Measurements from ENCODE around the gene DLL4. TPM values are rescaled to one million over a fixed set of nuclear protein-coding genes. Genes with fewer than 3 reads are reported as not detected.

DLL4 gene
- total and polyA plus RNA-seq, 4 donors, result 5.6 to 8.5 (median 6.7) TPM

GRCh38 chr15:40932649-40933516 is 3.7 kb downstream of the DLL4 start:
- no peak for DNase-seq (ENCODE audit: low read depth in 4 of 6, low spot score in 6 of 6)
- Histone ChIP-seq H3K27ac (ENCODE audit: low read depth, low read length) (no peak overlapping the region), H3K4me1 (ENCODE audit: control insufficient read depth, insufficient read depth, low read length) (peaks cover 56% of the 10 kb centered on the region), H3K36me3 (ENCODE audit: control insufficient read depth, insufficient read depth, low read length) (peaks cover 24% of the 10 kb centered on the region), H3K9me3 (ENCODE audit: control insufficient read depth, insufficient read depth, low read length) (no peaks in the 10 kb centered on the region), H3K4me3 (ENCODE audit: low read depth, low read length) (no peak overlapping the region), H3K27me3 (ENCODE audit: control insufficient read depth, insufficient read depth, low read length) (peaks cover 51% of the 10 kb centered on the region)
- WGBS (ENCODE audit: insufficient coverage), result 57% methylated on average over 4 of the region's 11 CpGs

- Histone ChIP-seq H3K4me3 (ENCODE audit: low read depth, low read length) (no peak overlapping the region), H3K4me1 (ENCODE audit: control insufficient read depth, insufficient read depth, low read length) (peaks cover 50% of the 10 kb centered on the region), H3K9me3 (ENCODE audit: control insufficient read depth, insufficient read depth, low read length) (no peaks in the 10 kb centered on the region), H3K36me3 (ENCODE audit: control insufficient read depth, insufficient read depth, low read length) (peaks cover 28% of the 10 kb centered on the region), H3K27me3 (ENCODE audit: control insufficient read depth, insufficient read depth, low read length) (peaks cover 45% of the 10 kb centered on the region), H3K27ac (ENCODE audit: low read depth, low read length) (no peak overlapping the region)
- no peak for DNase-seq (ENCODE audit: low read depth in 4 of 6, low spot score in 6 of 6)
- 90% methylated on average over 2 of the region's 3 CpGs for WGBS (ENCODE audit: insufficient coverage)
Observed at GRCh38 chr15:40933517-40933902, 4.4 kb downstream of the DLL4 start.

GRCh38 chr15:40934457-40934856 is 5.3 kb downstream of the DLL4 start:
- no peak for DNase-seq (ENCODE audit: low read depth in 4 of 6, low spot score in 6 of 6)
- Histone ChIP-seq H3K4me3 (ENCODE audit: low read depth, low read length) (no peak overlapping the region), H3K4me1 (ENCODE audit: control insufficient read depth, insufficient read depth, low read length) (peaks cover 40% of the 10 kb centered on the region), H3K36me3 (ENCODE audit: control insufficient read depth, insufficient read depth, low read length) (peaks cover 30% of the 10 kb centered on the region), H3K27ac (ENCODE audit: low read depth, low read length) (no peak overlapping the region), H3K9me3 (ENCODE audit: control insufficient read depth, insufficient read depth, low read length) (no peaks in the 10 kb centered on the region), H3K27me3 (ENCODE audit: control insufficient read depth, insufficient read depth, low read length) (peaks cover 36% of the 10 kb centered on the region)
- WGBS (ENCODE audit: insufficient coverage), result 89% methylated on average over 6 of the region's 6 CpGs

- Histone ChIP-seq H3K27ac (ENCODE audit: low read depth, low read length) (no peak overlapping the region), H3K36me3 (ENCODE audit: control insufficient read depth, insufficient read depth, low read length) (peaks cover 30% of the 10 kb centered on the region), H3K4me1 (ENCODE audit: control insufficient read depth, insufficient read depth, low read length) (peaks cover 35% of the 10 kb centered on the region), H3K4me3 (ENCODE audit: low read depth, low read length) (no peak overlapping the region), H3K9me3 (ENCODE audit: control insufficient read depth, insufficient read depth, low read length) (no peaks in the 10 kb centered on the region), H3K27me3 (ENCODE audit: control insufficient read depth, insufficient read depth, low read length) (peaks cover 17% of the 10 kb centered on the region)
- WGBS (ENCODE audit: insufficient coverage), result 90% methylated on average over 31 of the region's 31 CpGs
- no peak for DNase-seq (ENCODE audit: low read depth in 4 of 6, low spot score in 6 of 6)
Observed at GRCh38 chr15:40936234-40936708, 7.1 kb downstream of the DLL4 start.

- H3K27ac ChIP-seq (ENCODE audit: low read depth, low read length), result no peak overlapping the region
- H3K4me3 ChIP-seq (ENCODE audit: low read depth, low read length), result no peak overlapping the region
- H3K27me3 ChIP-seq (ENCODE audit: control insufficient read depth, insufficient read depth, low read length), result peaks cover 10% of the 10 kb centered on the region
- peak in 1 of 6 donors; percentile 84 for DNase-seq (ENCODE audit: low read depth in 4 of 6, low spot score in 6 of 6)
- 68% methylated on average over 11 of the region's 15 CpGs for WGBS (ENCODE audit: insufficient coverage)
- H3K9me3 ChIP-seq (ENCODE audit: control insufficient read depth, insufficient read depth, low read length), result no peaks in the 10 kb centered on the region
- peaks cover 30% of the 10 kb centered on the region for H3K36me3 ChIP-seq (ENCODE audit: control insufficient read depth, insufficient read depth, low read length)
- peaks cover 32% of the 10 kb centered on the region for H3K4me1 ChIP-seq (ENCODE audit: control insufficient read depth, insufficient read depth, low read length)
Observed at GRCh38 chr15:40936709-40937666, 7.8 kb downstream of the DLL4 start.

- peaks cover 34% of the 10 kb centered on the region for H3K4me1 ChIP-seq (ENCODE audit: control insufficient read depth, insufficient read depth, low read length)
- peaks cover 7% of the 10 kb centered on the region for H3K27me3 ChIP-seq (ENCODE audit: control insufficient read depth, insufficient read depth, low read length)
- no peak for DNase-seq (ENCODE audit: low read depth in 4 of 6, low spot score in 6 of 6)
- H3K36me3 ChIP-seq (ENCODE audit: control insufficient read depth, insufficient read depth, low read length), result peaks cover 30% of the 10 kb centered on the region
- no peaks in the 10 kb centered on the region for H3K9me3 ChIP-seq (ENCODE audit: control insufficient read depth, insufficient read depth, low read length)
- no peak overlapping the region for H3K27ac ChIP-seq (ENCODE audit: low read depth, low read length)
- WGBS (ENCODE audit: insufficient coverage), result 73% methylated on average over 18 of the region's 19 CpGs
- H3K4me3 ChIP-seq (ENCODE audit: low read depth, low read length), result no peak overlapping the region
Observed at GRCh38 chr15:40937762-40938535, 8.8 kb downstream of the DLL4 start.

GRCh38 chr15:40938536-40938870 is 9.4 kb downstream of the DLL4 start:
- H3K36me3 ChIP-seq (ENCODE audit: control insufficient read depth, insufficient read depth, low read length), result peaks cover 30% of the 10 kb centered on the region
- peaks cover 11% of the 10 kb centered on the region for H3K27me3 ChIP-seq (ENCODE audit: control insufficient read depth, insufficient read depth, low read length)
- no peak for DNase-seq (ENCODE audit: low read depth in 4 of 6, low spot score in 6 of 6)
- H3K4me3 ChIP-seq (ENCODE audit: low read depth, low read length), result no peak overlapping the region
- whole genome bisulfite sequencing (ENCODE audit: insufficient coverage), result 94% methylated on average over 3 of the region's 6 CpGs
- H3K27ac ChIP-seq (ENCODE audit: low read depth, low read length), result no peak overlapping the region
- no peaks in the 10 kb centered on the region for H3K9me3 ChIP-seq (ENCODE audit: control insufficient read depth, insufficient read depth, low read length)
- peaks cover 35% of the 10 kb centered on the region for H3K4me1 ChIP-seq (ENCODE audit: control insufficient read depth, insufficient read depth, low read length)

- H3K4me1 ChIP-seq (ENCODE audit: control insufficient read depth, insufficient read depth, low read length), result peaks cover 35% of the 10 kb centered on the region
- no peak overlapping the region for H3K4me3 ChIP-seq (ENCODE audit: low read depth, low read length)
- peak overlapping the region; percentile 42 for H3K27ac ChIP-seq (ENCODE audit: low read depth, low read length)
- WGBS (ENCODE audit: insufficient coverage), result 44% methylated on average over 8 of the region's 15 CpGs
- H3K27me3 ChIP-seq (ENCODE audit: control insufficient read depth, insufficient read depth, low read length), result peaks cover 17% of the 10 kb centered on the region
- no peak for DNase-seq (ENCODE audit: low read depth in 4 of 6, low spot score in 6 of 6)
- peaks cover 20% of the 10 kb centered on the region for H3K36me3 ChIP-seq (ENCODE audit: control insufficient read depth, insufficient read depth, low read length)
- H3K9me3 ChIP-seq (ENCODE audit: control insufficient read depth, insufficient read depth, low read length), result no peaks in the 10 kb centered on the region
Observed at GRCh38 chr15:40940296-40940801, 11.2 kb downstream of the DLL4 start.

GRCh38 chr15:40941068-40941527 is 12.0 kb downstream of the DLL4 start:
- Histone ChIP-seq H3K4me3 (ENCODE audit: low read depth, low read length) (peak overlapping the region; percentile 24), H3K36me3 (ENCODE audit: control insufficient read depth, insufficient read depth, low read length) (peaks cover 15% of the 10 kb centered on the region), H3K9me3 (ENCODE audit: control insufficient read depth, insufficient read depth, low read length) (no peaks in the 10 kb centered on the region), H3K27me3 (ENCODE audit: control insufficient read depth, insufficient read depth, low read length) (peaks cover 16% of the 10 kb centered on the region), H3K27ac (ENCODE audit: low read depth, low read length) (peak overlapping the region; percentile 42), H3K4me1 (ENCODE audit: control insufficient read depth, insufficient read depth, low read length) (peaks cover 35% of the 10 kb centered on the region)
- no peak for DNase-seq (ENCODE audit: low read depth in 4 of 6, low spot score in 6 of 6)
- 11% methylated on average over 6 of the region's 7 CpGs for WGBS (ENCODE audit: insufficient coverage)
